SK-N-SH treated with all-trans-retinoic acid at 6 μM for 48 hours (cell line): Measurements from ENCODE around the gene TNFRSF25.

ENCODE experiments used
- ARNTL ChIP-seq: fragments of 450-650 bp; formaldehyde crosslinking; IDR thresholded peaks from 2 replicates; pipeline ENCODE4 v1.5.0; 2020; ENCODE audit warnings: low read depth, mild to moderate bottlenecking, moderate library complexity, borderline replicate concordance
- BACH2 ChIP-seq: fragments of 250-450 bp; sonication (Bioruptor Pico); IDR thresholded peaks from 2 replicates; pipeline ENCODE4 v1.9.0; 2021; ENCODE audit warnings: mild to moderate bottlenecking, borderline replicate concordance
- ESRRG ChIP-seq: fragments of 250-450 bp; sonication (Bioruptor Pico); IDR thresholded peaks from 2 replicates; pipeline ENCODE4 v1.6.1; 2021; ENCODE audit warnings: mild to moderate bottlenecking
- GLIS3 ChIP-seq: fragments of 250-450 bp; sonication (Bioruptor Pico); IDR thresholded peaks from 2 replicates; pipeline ENCODE4 v1.5.0; 2020; ENCODE audit warnings: mild to moderate bottlenecking, moderate library complexity
- OSR1 ChIP-seq: fragments of 250-450 bp; sonication (Bioruptor Pico); IDR thresholded peaks from 2 replicates; pipeline ENCODE4 v1.8.0; 2022; ENCODE audit warnings: moderate library complexity, mild to moderate bottlenecking, inconsistent platforms
- RARB ChIP-seq: fragments of 250-450 bp; sonication (Bioruptor Pico); IDR thresholded peaks from 2 replicates; pipeline ENCODE4 v1.8.0; 2021; ENCODE audit warnings: mild to moderate bottlenecking, moderate library complexity
- SNAI2 ChIP-seq: fragments of 250-450 bp; sonication (Bioruptor Pico); IDR thresholded peaks from 2 replicates; pipeline ENCODE4 v1.5.0; 2020; ENCODE audit warnings: mild to moderate bottlenecking, moderate library complexity
- ZFP3 ChIP-seq: fragments of 250-450 bp; sonication (Bioruptor Pico); IDR thresholded peaks from 2 replicates; pipeline ENCODE4 v1.5.0; 2020; ENCODE audit warnings: mild to moderate bottlenecking, moderate library complexity
- ZFP30 ChIP-seq: fragments of 450-650 bp; formaldehyde crosslinking; IDR thresholded peaks from 2 replicates; pipeline ENCODE4 v1.5.0; 2022; ENCODE audit warnings: mild to moderate bottlenecking, moderate library complexity
- ZNF565 ChIP-seq: fragments of 450-650 bp; formaldehyde crosslinking; conservative IDR thresholded peaks from 2 replicates; pipeline ENCODE4 v1.5.0; 2020; ENCODE audit warnings: low read depth, mild to moderate bottlenecking, moderate library complexity
- TF ChIP-seq, protein P1 (sequence below): fragments of 250-450 bp; sonication (Bioruptor Pico); IDR thresholded peaks from 2 replicates; pipeline ENCODE4 v1.5.1; 2020; ENCODE audit warnings: low read depth, mild to moderate bottlenecking, moderate library complexity
- TF ChIP-seq, protein P2 (sequence below): fragments of 250-450 bp; sonication (Bioruptor Pico); IDR thresholded peaks from 2 replicates; pipeline ENCODE4 v1.8.0; 2020; ENCODE audit warnings: mild to moderate bottlenecking, moderate library complexity, borderline replicate concordance

DNA sequence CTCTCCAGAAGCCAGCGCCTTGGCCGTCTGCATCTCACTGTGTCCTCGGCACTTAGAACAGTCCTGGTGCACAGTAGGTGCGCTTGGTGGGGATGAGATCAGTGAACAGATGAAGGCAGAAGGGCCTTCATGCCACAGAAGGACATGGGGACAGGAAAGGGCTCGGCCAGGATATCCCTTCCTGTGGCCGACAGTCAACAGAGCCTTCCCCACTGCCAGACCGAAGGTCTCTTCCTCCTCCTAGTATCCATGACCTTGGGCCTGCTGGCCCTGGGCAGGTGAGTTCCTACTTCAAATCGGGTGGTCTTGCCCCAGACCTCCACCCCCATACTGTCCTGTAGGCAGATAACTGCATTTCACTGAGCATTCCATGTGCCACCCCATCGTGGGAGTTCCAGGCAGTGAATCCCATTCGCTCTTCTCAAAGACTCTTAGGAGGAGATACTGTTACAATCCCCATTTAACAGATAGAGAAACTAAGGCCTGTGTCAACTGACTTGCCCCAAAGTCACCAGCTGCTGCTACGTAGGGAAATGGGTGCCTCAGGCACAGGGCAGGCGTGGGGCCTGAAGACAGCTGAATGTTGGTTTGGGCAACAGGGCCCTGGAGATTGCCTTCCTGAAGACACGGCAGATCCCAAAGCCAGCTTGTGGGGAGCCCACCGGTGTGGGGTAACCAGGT, 22.0 kb upstream of the TNFRSF25 start:
- TF ChIP-seq BACH2 (CRISPR knock-in tag): no peak
- no peak for TF ChIP-seq ZNF565 (CRISPR knock-in tag)
- no peak for TF ChIP-seq OSR1 (CRISPR knock-in tag)
- TF ChIP-seq, protein P1, sequence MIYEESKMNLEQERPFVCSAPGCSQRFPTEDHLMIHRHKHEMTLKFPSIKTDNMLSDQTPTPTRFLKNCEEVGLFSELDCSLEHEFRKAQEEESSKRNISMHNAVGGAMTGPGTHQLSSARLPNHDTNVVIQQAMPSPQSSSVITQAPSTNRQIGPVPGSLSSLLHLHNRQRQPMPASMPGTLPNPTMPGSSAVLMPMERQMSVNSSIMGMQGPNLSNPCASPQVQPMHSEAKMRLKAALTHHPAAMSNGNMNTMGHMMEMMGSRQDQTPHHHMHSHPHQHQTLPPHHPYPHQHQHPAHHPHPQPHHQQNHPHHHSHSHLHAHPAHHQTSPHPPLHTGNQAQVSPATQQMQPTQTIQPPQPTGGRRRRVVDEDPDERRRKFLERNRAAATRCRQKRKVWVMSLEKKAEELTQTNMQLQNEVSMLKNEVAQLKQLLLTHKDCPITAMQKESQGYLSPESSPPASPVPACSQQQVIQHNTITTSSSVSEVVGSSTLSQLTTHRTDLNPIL: no peak
- no peak for TF ChIP-seq RARB
- TF ChIP-seq, protein P2, sequence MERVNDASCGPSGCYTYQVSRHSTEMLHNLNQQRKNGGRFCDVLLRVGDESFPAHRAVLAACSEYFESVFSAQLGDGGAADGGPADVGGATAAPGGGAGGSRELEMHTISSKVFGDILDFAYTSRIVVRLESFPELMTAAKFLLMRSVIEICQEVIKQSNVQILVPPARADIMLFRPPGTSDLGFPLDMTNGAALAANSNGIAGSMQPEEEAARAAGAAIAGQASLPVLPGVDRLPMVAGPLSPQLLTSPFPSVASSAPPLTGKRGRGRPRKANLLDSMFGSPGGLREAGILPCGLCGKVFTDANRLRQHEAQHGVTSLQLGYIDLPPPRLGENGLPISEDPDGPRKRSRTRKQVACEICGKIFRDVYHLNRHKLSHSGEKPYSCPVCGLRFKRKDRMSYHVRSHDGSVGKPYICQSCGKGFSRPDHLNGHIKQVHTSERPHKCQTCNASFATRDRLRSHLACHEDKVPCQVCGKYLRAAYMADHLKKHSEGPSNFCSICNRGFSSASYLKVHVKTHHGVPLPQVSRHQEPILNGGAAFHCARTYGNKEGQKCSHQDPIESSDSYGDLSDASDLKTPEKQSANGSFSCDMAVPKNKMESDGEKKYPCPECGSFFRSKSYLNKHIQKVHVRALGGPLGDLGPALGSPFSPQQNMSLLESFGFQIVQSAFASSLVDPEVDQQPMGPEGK (CRISPR knock-in tag): no peak
- no peak for TF ChIP-seq ARNTL
- no peak for TF ChIP-seq ESRRG (CRISPR knock-in tag)
- no peak for TF ChIP-seq SNAI2 (CRISPR knock-in tag)
- no peak for TF ChIP-seq GLIS3 (CRISPR knock-in tag)
- no peak for TF ChIP-seq ZFP3
- TF ChIP-seq ZFP30 (CRISPR knock-in tag): no peak
